Epidermal melanocyte (primary cell): ENCODE measurements around the gene CLEC2D.
"Not testable (repeated sequence)": the region's sequence is repeated elsewhere in the genome, so short reads cannot be mapped to it uniquely, and the experiment has no call there.

ENCODE experiments used
- DNase-seq: peaks from one replicate; pipeline ENCODE4 v3.0.0; 2011; ENCODE audit warnings: low spot score; ENCODE audit not compliant: insufficient read length

Gene CLEC2D

DNA sequence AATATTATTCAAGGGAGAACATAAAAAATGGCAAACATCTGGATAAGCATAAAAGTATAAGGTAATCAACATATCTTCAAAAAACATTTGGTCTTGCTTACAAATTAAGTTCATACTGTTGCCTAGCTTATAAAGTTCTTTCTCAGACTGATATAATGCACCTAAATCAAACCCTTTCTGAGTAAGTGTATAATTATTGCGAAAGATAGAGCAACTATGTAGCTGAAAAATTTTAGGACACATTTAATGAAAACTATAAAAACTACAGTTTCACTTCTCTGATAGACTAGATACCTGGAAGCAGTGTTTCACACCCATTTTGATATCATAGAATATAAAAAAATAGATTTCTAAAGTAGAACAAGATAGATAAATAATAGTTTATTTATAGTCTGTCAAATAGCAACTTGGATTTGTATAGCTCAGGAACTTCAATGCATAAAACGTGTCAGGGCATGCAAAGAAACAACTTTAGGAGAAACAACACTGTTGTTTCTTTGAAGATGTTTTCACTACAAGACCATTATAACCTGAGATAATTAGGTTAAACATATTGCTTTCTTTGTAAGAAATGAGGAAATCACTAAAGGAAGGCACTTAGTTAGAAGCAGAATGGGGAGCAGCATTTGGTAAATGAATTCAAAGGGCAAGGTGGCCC, 55.8 kb downstream of the CLEC2D start:
- no peak for DNase-seq

DNA sequence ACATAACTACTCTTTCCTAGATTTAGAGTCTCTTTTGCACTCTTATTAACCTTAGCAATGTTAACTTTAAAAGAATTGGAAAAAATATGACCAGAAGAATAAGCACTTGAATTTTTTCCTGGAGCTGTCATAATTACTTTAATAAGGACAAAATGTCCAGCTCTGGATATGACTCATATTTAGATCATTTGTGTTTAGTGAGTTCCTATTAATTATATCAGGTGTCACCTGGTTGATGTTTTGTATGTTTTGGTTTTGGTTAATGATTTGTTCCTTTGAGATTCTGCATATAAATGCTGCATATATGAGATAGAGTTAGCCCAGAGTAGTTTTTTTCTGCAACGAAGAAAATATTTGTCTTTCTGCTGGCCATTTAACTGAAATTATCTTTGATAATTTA, 58.3 kb downstream of the CLEC2D start:
- DNase-seq: no peak

DNA sequence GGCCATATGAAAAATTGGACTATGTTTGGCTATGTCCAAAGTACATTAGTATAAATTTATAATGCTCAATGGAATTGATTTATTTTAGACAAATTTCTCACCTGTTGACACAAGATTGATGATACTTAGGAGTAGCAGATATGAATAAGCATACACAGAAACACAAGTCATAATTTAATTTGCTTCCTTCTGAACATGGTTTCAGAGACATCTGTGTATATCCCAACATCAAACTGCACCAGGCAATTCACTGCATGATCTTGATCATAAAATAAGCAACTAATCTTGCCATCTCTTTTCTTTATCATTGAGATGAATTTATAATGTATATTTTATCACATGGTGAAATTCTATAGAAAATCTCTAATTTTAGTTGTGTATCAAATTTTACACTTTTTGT, 59.6 kb downstream of the CLEC2D start:
- DNase-seq: no peak

DNA sequence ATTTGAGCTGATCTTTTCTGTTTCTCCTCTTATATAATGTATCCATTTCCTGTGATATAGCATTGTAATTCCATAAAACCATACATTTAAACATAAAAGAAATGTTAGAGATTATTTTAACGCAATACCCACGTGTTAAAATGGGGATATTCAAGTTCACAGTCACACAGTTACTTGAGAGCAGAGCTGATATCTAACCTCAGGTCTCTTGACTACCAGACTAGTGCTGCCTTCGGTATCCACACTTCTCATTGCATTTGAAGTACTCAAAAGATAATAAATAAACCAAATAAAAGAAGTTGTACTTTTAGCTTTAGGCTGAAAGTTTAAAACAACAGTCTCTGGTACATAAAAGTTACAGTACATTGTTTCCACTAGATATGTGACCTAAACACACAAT, 60.5 kb downstream of the CLEC2D start:
- DNase-seq: no peak

DNA sequence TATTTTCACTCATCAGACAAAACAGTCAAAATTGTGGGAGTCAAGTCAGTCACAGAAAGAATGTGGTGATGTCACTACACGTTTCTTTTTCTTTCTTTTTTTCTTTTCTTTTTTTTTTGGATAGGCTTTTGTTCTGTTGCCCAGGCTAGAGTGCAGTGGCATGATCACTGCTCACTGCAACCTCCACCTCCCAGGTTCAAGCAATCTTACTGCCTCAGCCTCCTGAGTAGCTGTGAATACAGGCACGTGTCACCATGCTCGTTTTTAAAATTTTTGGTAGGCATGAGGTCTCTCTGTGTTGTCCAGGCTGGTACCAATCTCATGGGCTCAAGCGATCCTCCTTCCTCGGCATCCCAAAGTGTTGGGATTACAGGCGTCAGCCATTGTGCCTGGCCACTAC, 61.1 kb downstream of the CLEC2D start:
- no peak for DNase-seq

DNA sequence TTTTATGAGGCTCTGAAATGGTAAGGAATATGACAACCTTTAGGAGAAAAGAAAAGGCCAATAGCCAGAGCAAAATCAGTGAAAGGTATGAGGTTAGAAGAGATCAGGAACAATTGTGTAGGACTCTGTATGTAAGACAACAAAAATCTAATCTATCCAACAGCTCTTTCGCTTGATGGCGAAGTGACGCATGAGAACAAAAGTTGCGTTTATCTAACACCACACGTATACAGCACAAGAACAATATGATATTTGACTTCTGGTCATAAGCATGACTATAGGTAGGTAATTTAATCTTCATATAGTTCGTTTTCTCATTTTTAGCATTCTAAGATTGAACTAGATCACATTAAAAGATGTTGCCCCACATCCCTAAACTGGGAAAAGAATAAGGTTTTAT, 61.9 kb downstream of the CLEC2D start:
- DNase-seq: no peak

DNA sequence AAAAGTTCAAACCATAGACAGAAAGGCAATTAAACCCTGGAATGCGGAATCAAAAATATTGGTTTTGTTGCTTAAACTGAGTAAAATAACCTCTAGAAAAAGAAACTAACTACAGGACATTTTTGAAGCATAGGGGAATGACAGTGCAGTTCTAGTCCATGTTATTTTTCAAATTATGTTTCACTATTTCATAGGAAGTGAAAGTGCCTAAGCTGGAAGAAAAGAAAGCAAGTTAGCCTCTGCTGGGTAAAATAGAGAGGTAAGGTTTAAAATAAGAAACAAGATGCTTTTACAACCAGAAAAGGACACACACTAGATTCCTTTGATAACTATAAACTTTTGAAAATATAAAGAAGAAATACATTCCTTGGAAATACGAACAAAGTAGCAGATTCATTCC, 62.3 kb downstream of the CLEC2D start:
- DNase-seq: no peak

DNA sequence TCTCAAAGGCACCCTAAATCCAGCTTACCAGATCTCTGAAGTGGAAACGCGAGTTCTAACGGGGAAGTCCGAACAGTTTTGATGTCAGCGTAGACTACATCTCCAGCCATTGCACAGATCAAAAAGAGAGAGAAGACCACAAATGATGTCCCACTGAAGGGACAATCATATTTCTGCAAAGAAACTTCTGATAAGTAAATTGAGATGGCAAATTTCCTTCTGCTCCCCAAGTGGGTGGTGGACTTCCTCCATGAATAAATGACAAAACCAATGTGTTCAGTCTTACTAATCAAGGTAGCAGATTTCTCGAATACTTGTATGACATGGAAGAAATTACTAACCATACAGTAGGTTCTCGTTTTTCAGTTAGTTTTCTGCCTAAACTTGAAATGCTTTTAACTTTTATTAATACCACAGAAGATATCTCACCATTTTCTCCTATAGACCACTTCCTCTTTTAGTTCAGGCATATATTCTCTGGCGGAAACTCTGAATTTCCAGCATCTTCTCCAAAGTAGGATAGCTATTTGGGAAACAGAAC, 63.5 kb downstream of the CLEC2D start, which contains the start of gene CLECL1:
Gene CLECL1 (minus strand): TSS at position 177 of the 541 bp plus-strand sequence.
- DNase-seq: no peak

DNA sequence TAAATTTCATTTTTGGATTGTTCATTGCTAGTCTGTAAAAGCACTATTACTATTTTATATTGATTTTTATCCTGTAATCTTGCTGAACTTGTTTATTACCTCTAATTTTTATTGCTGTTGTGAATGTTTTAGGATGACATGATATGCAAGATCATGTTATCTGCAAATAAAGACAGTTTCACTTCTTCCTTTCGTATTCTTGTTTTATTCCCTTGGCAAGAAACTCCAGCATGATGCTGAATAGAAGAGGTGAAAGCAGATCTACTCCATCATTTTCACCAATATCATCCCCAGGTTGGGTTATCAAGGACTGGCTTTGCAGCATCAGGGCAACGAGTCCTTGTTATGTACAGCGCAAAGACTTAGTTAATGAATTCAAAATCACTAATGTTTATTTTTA, 66.1 kb downstream of the CLEC2D start:
- no peak for DNase-seq

DNA sequence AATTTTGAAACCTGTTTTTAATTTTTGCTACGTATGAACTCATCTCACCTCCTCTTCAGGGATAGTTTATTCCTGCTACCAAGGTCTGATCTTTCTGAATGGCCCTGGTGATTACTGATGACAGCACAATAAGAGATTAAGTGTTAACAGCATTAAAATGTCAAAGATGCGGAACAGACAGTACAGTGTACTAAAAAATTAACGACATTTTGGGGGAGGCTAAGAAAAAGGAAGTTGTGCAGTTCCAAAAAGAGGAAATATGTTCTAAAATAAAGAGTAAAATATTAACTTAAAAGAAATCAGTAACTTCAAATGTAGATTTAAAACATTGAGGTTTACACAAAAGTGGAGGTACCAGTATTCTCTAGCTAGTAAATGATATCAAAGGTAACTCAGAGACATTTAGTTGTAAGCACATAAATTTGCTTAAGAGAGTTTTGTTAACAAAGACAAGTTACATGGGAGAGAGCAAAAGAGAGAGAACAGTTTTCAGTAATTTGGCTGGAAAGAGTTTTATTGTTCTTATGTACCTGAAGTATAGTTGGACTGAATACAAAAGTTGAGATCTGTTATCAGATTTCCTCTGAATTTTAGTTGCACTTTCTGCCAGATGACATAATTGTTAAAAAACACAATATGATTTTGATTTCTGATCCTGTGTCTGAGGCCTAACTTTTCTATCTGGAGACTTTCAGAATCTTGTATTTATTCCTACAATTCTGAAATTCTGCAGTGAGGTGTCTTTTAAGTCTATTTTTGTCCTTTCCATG, 67.6 kb downstream of the CLEC2D start:
- DNase-seq: no peak

DNA sequence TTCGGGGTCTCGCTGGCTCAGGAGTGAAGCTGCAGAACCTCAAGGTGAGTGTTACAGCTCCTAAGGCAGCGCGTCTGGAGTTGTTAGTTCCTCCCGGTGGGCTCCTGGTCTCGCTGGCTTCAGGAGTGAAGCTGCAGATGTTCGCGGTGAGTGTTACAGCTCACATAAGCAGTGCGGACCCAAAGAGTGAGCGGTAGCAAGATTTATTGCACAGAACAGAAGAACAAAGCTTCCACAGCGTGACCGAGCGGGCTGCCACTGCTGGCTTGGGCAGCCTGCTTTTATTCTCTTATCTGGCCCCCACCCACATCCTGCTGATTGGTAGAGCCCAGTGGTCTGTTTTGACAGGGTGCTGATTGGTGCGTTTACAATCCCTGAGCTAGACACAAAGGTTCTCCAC, 69.4 kb downstream of the CLEC2D start:
- not testable (repeated sequence) for DNase-seq

DNA sequence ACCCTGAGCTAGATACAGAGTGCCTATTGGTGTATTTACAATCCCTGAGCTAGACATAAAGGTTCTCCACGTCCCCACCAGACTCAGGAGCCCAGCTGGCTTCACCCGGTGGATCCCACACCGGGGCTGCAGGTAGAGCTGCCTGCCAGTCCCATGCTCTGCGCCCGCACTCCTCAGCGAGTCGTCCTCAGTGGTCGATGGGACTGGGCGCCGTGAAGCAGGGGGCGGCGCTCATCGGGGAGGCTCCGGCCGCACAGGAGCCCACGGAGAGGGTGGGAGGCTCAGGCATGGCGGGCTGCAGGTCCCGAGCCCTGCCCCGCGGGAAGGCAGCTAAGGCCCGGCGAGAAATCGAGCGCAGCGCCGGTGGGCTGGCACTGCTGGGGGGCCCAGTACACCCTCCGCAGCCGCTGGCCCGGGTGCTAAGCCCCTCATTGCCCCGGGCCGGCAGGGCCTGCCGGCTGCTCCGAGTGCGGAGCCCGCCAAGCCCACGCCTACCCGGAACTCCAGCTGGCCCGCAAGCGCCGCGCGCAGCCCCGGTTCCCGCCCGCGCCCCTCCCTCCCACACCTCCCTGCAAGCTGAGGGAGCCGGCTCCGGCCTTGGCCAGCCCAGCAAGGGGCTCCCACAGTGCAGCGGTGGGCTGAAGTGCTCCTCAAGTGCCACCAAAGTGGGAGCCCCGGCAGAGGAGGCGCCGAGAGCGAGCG, 70.0 kb downstream of the CLEC2D start:
- DNase-seq: not testable (repeated sequence)

DNA sequence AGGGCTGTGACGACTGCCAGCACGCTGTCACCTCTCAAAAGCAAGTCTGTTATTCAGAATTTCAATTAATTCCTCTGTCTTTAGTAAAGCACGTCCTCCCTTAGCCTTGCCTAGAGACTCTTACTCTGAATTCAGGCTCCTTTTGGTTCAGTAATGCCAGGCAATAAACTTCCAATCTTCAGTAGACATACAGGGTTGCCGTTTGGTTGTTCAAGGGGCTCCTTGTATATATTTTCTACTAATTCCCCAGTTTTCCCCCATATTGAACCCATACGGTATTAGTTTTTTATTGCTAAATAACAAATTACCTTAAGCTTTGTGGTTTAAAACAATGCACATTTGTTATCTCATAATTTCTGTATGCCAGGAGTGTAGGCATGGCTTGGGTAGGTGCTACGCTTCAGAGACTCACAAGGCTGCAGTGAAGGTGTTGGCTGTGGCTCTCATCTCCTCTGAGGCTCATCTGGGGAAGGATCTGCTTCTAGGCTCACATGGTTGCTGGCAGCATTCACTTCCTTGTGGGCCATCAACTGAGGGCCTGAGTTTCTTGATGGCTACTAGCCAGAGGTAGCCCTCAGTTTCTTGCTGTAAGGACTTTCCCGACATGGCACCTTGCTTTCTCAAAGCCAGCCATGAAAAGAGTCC, 70.7 kb downstream of the CLEC2D start:
- no peak for DNase-seq

DNA sequence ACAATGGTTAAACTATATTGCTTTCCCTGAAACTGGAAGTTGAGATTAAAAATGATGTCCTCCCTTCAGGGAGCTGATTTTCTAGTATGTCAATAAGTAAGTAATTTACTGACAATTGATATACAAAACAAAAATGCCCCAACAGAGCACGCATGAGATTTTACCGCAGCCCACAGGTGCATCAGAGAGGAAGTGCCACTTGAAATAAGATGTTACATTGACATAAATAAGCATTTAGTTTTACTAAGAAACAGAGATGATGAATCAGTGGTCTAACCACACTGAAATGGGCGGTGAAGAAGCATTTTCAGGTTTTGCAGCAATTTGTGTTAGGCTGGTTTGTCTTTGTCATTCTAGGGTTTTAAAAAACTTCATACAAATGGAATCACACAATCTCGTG, 72.2 kb downstream of the CLEC2D start:
- DNase-seq: no peak

DNA sequence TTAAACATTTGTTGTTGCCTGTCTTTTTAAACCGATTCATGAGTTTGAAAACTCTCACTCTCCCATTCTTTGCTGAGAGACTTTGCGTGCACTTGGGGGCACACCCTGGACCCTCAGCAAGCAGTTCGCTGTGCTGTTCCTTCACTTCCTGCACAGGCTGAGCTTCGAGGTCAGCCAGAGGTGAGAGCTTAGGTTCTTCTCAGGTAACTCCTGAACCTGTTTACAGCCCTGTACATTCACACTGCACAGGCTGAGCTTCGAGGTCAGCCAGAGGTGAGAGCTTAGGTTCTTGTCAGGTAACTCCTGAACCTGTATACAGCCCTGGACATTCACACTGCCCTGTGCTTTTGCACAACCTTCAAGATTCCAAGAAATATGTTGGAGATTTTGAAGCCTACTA, 73.1 kb downstream of the CLEC2D start:
- DNase-seq: no peak

DNA sequence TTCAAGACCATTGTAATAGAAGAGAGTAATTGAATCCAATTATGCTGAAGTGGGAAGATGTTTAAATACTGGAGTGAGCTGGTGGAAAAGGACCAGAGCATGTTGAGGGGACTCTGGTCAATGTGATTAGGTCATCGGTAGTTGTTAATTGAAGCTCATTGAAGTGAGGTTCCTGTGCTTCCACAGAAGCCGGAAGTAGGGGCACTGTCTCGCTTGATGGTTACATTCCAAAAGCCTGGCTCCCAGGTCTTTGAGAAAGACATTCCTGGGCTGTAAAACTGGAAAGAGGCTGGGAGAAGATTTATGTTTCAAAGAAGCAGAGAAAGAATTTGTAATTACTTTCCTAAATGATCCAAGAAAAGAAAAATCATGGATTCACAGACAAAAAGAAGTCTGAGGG, 75.7 kb downstream of the CLEC2D start:
- no peak for DNase-seq
